DOHH2 (cell line): ENCODE results near the gene PSD4.

Source experiments
- EZH2phosphoT487 ChIP-seq: fragments of 200-600 bp; sonication (generic); IDR thresholded peaks from 2 replicates; pipeline ENCODE4 v1.6.1; 2017; ENCODE audit warnings: borderline replicate concordance, mild to moderate bottlenecking, antibody characterized with exemption, low read length, moderate library complexity, mixed read lengths
- TF ChIP-seq, protein P1 (sequence below): fragments of 200-600 bp; sonication (generic); IDR thresholded peaks from one replicate; pipeline ENCODE4 v1.5.1; 2014; ENCODE audit warnings: antibody characterized with exemption, mild to moderate bottlenecking, low read depth, low read length; ENCODE audit not compliant: poor library complexity, severe bottlenecking

GRCh38 chr2:113148606-113149552 lies 24.9 kb upstream of the PSD4 start:
- TF ChIP-seq, protein P1, sequence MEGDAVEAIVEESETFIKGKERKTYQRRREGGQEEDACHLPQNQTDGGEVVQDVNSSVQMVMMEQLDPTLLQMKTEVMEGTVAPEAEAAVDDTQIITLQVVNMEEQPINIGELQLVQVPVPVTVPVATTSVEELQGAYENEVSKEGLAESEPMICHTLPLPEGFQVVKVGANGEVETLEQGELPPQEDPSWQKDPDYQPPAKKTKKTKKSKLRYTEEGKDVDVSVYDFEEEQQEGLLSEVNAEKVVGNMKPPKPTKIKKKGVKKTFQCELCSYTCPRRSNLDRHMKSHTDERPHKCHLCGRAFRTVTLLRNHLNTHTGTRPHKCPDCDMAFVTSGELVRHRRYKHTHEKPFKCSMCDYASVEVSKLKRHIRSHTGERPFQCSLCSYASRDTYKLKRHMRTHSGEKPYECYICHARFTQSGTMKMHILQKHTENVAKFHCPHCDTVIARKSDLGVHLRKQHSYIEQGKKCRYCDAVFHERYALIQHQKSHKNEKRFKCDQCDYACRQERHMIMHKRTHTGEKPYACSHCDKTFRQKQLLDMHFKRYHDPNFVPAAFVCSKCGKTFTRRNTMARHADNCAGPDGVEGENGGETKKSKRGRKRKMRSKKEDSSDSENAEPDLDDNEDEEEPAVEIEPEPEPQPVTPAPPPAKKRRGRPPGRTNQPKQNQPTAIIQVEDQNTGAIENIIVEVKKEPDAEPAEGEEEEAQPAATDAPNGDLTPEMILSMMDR, result no peak
- no peak for TF ChIP-seq EZH2phosphoT487
